HG03066 (cell line): ENCODE results near the gene GPR152.
A peak's percentile ranks its signal among the peaks of the same experiment; 100 is the strongest.
"Not testable (repeated sequence)": the region's sequence is repeated elsewhere in the genome, so short reads cannot be mapped to it uniquely, and the experiment has no call there.

Experiments
- ATAC-seq: cut with Tn5 transposase; IDR thresholded peaks from one replicate; pipeline ENCODE4 v1.9.1; 2021; ENCODE audit warnings: low read depth; ENCODE audit not compliant: unreplicated experiment

GPR152 gene

GRCh38 chr11:67466962-67467771, 14.6 kb upstream of the GPR152 start:
- ATAC-seq, result no peak

- no peak for ATAC-seq
These were observed 13.8 kb upstream of the GPR152 start for GRCh38 chr11:67466367-67466766.

GRCh38 chr11:67465530-67465929, 13.0 kb upstream of the GPR152 start:
- ATAC-seq, result not testable (repeated sequence)

- no peak for ATAC-seq
These were observed 12.6 kb upstream of the GPR152 start for GRCh38 chr11:67465189-67465510.

GRCh38 chr11:67464411-67465188, 12.1 kb upstream of the GPR152 start:
- ATAC-seq, result peak; percentile 49

- ATAC-seq, result no peak
These were observed 11.3 kb upstream of the GPR152 start for GRCh38 chr11:67463680-67464410.

GRCh38 chr11:67463186-67463585, 10.7 kb upstream of the GPR152 start:
- no peak for ATAC-seq

- no peak for ATAC-seq
These were observed 5.7 kb upstream of the GPR152 start for GRCh38 chr11:67458266-67458665.

GRCh38 chr11:67457453-67457852, 4.9 kb upstream of the GPR152 start:
- ATAC-seq, result no peak

GRCh38 chr11:67456068-67456705, 3.7 kb upstream of the GPR152 start:
- no peak for ATAC-seq

GRCh38 chr11:67455054-67455453, 2.5 kb upstream of the GPR152 start, which contains the start of gene CABP4:
Gene CABP4, plus strand, starts transcription at chr11:67455354. Its CDS starts 70 bp downstream, at chr11:67455424.
- no peak for ATAC-seq

- ATAC-seq, result no peak
These were observed 1.5 kb upstream of the GPR152 start for GRCh38 chr11:67453816-67454732.

GRCh38 chr11:67451658-67451976, 912 bp downstream of the GPR152 start:
- no peak for ATAC-seq

GRCh38 chr11:67450796-67451657, 1.5 kb downstream of the GPR152 start:
- no peak for ATAC-seq

GRCh38 chr11:67449116-67449844, 3.2 kb downstream of the GPR152 start:
- no peak for ATAC-seq

- ATAC-seq, result no peak
These were observed 4.3 kb downstream of the GPR152 start for GRCh38 chr11:67448220-67448609.

- no peak for ATAC-seq
These were observed 7.0 kb downstream of the GPR152 start for GRCh38 chr11:67445515-67445914.
